NB4 (cell line): Measurements from ENCODE around the gene LRRN1.

ENCODE experiments used
- POLR2A ChIP-seq: IDR thresholded peaks from 2 replicates; pipeline ENCODE4 v1.6.1; 2011; ENCODE audit warnings: mild to moderate bottlenecking; ENCODE audit not compliant: insufficient read length; ENCODE audit errors: extremely low read depth
- TF ChIP-seq, protein P1 (sequence below): IDR thresholded peaks from one replicate; pipeline ENCODE4 v1.5.1; 2012; ENCODE audit warnings: low read depth, low read length

DNA sequence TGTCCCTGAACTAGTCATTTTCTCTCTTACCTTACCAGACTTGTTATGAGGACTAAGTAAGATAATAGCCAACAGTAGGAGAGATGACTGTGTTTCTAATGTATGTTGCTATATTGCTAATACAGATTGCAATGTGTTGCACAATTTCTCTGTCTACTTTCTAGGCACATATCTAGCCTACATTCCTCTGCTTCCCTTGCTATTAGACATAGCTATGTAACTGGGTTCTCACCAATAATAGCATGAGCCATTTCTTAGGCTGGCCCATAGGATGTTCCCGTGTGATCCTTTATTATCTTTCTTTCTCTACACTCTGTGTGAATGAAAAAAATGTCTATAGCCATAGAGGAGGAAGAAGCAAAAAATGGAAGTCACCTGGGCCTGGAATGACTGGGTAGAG is 6.8 kb upstream of the LRRN1 start:
- TF ChIP-seq, protein P1, sequence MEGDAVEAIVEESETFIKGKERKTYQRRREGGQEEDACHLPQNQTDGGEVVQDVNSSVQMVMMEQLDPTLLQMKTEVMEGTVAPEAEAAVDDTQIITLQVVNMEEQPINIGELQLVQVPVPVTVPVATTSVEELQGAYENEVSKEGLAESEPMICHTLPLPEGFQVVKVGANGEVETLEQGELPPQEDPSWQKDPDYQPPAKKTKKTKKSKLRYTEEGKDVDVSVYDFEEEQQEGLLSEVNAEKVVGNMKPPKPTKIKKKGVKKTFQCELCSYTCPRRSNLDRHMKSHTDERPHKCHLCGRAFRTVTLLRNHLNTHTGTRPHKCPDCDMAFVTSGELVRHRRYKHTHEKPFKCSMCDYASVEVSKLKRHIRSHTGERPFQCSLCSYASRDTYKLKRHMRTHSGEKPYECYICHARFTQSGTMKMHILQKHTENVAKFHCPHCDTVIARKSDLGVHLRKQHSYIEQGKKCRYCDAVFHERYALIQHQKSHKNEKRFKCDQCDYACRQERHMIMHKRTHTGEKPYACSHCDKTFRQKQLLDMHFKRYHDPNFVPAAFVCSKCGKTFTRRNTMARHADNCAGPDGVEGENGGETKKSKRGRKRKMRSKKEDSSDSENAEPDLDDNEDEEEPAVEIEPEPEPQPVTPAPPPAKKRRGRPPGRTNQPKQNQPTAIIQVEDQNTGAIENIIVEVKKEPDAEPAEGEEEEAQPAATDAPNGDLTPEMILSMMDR, result no peak
- no peak for TF ChIP-seq POLR2A
